GM12874 (cell line): ENCODE results near the gene YIF1B.

Experiments used
- TF ChIP-seq, protein P1 (sequence below): IDR thresholded peaks from 2 replicates; pipeline ENCODE4 v1.5.1; 2011; ENCODE audit warnings: low read depth, mild to moderate bottlenecking, control low read depth, low read length, moderate library complexity; ENCODE audit not compliant: insufficient read depth

YIF1B gene

GRCh38 chr19:38324431-38324830 is 8.7 kb upstream of the YIF1B start:
- TF ChIP-seq, protein P1, sequence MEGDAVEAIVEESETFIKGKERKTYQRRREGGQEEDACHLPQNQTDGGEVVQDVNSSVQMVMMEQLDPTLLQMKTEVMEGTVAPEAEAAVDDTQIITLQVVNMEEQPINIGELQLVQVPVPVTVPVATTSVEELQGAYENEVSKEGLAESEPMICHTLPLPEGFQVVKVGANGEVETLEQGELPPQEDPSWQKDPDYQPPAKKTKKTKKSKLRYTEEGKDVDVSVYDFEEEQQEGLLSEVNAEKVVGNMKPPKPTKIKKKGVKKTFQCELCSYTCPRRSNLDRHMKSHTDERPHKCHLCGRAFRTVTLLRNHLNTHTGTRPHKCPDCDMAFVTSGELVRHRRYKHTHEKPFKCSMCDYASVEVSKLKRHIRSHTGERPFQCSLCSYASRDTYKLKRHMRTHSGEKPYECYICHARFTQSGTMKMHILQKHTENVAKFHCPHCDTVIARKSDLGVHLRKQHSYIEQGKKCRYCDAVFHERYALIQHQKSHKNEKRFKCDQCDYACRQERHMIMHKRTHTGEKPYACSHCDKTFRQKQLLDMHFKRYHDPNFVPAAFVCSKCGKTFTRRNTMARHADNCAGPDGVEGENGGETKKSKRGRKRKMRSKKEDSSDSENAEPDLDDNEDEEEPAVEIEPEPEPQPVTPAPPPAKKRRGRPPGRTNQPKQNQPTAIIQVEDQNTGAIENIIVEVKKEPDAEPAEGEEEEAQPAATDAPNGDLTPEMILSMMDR: no peak

GRCh38 chr19:38323291-38323690 is 7.5 kb upstream of the YIF1B start:
- TF ChIP-seq, protein P1: no peak

DNA sequence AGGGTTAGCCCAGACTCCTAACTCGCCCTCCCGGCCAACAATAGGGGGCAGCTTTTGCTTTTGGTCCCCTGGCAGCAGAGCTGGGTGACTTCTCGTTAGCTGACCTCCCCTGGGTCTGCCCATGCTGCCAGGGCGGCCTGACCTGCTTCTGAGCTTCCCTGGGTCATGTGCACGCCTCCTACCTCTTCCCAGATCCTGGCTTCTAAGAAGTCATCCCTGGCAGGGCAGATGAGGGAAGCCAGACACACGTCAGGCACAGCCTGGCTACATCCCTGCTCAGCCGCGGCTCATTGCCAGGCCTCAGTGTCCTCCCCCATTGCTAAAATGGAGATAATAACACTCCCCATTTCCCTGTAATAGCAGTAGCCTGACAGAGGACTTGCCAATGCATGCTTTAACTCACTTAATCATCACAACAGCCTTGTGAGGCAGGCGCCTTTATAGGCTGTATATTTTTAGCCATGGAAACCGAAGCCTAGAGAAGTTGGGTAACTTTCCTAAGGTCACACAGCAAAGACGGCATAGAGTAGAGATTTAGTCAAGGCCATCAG is 6.0 kb upstream of the YIF1B start:
- TF ChIP-seq, protein P1: no peak

DNA sequence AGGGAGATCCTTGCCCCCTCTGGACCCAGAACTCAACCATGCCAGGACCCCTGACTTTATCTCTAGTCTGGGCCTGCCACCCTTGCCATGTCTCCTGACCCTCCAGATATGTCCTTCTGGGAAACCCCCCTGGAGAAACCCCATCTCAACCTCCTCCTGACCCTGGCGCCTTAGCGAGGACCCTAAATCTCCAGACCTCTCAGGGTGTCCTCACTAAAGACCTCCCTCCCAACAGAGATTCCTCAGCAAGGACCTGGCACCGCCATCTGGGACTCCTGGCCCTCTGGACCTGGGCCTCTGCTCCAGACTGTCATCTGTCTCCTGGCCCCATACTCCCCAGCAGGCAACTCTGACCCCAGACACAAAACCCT is 5.2 kb upstream of the YIF1B start:
- TF ChIP-seq, protein P1: no peak

GRCh38 chr19:38319421-38320258 is 3.9 kb upstream of the YIF1B start, which contains the start of gene KCNK6:
Gene KCNK6 (plus strand): TSS chr19:38319845. CDS start chr19:38319951, 106 bp downstream.
- TF ChIP-seq, protein P1: no peak

GRCh38 chr19:38318660-38319059 is 2.9 kb upstream of the YIF1B start:
- TF ChIP-seq, protein P1: no peak

GRCh38 chr19:38317104-38317612 is 1.4 kb upstream of the YIF1B start:
- TF ChIP-seq, protein P1: no peak
